Activated CD4-positive, alpha-beta T cell treated with anti-CD3 and anti-CD28 coated beads, Interleukin-2, amount 50 U/mL, for 1 hour (primary cell): ENCODE results near the gene EVI5.
"Not testable (repeated sequence)": the region's sequence is repeated elsewhere in the genome, so short reads cannot be mapped to it uniquely, and the experiment has no call there.

Experiments
- DNase-seq: peaks from one replicate; pipeline ENCODE4 v3.0.0-alpha.2; 2020

EVI5 gene

GRCh38 chr1:92747735-92748134 lies 37.2 kb downstream of the EVI5 start:
- no peak for DNase-seq

DNA sequence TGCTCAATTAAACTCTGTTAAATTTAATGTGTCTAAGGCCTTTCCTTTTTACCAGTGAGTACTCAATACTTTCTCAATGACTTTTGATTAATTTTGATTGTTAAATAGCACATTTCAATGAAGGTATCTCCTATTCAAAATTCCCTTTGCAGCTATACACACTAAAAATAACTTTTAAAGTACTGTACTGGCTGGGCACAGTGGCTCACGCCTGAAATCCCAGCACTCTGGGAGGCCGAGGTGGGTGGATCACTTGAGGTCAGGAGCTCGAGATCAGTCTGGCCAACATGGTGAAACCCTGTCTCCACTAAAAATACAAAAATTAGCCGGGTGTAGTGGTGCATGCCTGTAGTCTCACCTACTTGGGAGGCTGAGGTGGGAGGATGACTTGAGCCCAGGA lies 38.7 kb downstream of the EVI5 start:
- DNase-seq: not testable (repeated sequence)

- no peak for DNase-seq
These were observed 41.7 kb downstream of the EVI5 start for GRCh38 chr1:92743221-92743620.

GRCh38 chr1:92739669-92740524 lies 45.0 kb downstream of the EVI5 start:
- DNase-seq: no peak

GRCh38 chr1:92736395-92736794 lies 48.5 kb downstream of the EVI5 start:
- DNase-seq: no peak

DNA sequence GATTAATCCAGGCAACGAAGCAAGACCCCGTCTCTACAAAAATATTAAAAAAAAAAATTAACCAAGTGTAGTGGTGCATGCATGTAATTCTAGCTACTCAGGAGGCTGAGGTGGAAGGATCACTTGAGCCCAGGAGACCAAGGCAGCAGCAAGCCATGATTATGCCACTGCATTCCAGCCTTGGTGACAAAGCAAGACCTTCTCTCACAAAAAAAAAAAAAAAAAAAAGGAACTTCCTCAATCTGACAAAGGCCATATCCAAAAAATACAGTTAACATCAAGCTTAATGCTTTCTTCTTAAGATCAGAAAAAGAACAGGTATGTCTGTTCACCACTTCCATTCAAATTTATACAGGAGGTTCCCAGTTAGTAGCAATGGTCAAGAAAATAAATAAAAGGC lies 54.4 kb downstream of the EVI5 start:
- no peak for DNase-seq

GRCh38 chr1:92728697-92729096 lies 56.2 kb downstream of the EVI5 start:
- DNase-seq: no peak

DNA sequence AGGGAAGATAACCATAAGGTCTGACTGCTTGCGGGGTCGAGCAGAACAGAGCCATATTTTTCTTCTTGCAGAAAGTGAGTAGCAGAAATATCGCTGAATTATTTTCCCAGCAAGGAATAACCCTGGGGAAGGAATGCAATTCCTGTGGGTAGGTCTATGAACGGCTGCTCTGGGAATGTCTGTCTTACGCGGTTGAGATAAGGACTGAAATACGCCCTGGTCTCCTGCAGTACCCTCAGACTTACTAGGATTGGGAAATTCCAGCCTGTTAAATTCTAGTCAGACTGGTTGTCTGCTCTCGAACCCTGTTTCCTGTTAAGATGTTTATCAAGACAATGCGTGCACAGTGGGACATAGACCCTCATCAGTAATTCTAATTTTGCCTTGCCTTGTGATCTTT lies 61.2 kb downstream of the EVI5 start:
- not testable (repeated sequence) for DNase-seq

DNA sequence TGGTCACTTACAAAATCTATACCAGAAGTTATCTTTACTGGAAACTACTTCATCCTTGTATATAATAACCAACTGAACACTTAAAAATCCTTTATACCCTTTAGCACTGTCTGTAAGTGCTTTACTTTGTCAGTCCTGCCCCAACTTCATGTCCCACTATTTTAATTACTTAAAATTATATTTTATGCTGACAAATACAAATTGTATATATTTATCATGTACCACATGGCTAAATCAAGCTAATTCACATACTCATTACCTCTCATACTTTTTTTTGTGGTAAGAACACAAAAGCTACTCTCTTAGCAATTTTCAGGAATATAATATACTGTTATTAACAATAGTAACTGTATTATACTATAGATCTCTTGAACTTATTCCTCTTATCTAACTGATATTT lies 63.0 kb downstream of the EVI5 start:
- no peak for DNase-seq

GRCh38 chr1:92721157-92721556 lies 63.8 kb downstream of the EVI5 start:
- DNase-seq: not testable (repeated sequence)

GRCh38 chr1:92715476-92715951 lies 69.4 kb downstream of the EVI5 start:
- not testable (repeated sequence) for DNase-seq

GRCh38 chr1:92713939-92714338 lies 71.0 kb downstream of the EVI5 start:
- DNase-seq: no peak

DNA sequence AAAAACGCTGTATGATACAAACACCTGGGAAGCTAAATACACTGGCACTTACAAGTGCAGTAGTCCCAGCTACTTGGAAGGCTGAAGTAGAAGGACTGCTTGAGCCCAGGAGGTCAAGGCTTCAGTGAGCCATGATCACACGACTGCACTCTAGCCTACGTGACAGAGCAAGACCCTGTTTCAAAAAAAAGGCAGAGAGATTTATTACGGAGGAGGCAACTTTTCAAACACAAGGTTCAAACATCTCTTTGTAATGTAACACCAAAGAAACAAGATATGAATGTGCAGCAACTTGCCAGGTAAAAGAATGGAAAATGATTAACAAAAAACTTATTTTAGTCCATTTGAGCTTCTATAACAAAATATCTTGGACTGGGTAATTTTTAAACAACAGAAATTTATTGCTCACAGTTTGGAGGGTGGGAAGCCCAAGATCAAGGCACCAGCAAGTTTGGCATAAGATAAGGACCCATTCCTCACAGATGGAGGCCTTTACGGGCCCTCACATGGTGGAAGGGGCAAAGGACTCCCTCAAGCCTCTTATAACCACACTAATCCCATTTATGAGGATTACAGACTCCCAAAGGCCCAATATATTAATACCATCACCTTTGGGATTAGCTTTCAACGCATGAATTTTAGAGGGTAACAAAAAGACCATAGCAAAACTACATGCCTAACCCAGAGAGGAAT lies 73.3 kb downstream of the EVI5 start:
- no peak for DNase-seq

DNA sequence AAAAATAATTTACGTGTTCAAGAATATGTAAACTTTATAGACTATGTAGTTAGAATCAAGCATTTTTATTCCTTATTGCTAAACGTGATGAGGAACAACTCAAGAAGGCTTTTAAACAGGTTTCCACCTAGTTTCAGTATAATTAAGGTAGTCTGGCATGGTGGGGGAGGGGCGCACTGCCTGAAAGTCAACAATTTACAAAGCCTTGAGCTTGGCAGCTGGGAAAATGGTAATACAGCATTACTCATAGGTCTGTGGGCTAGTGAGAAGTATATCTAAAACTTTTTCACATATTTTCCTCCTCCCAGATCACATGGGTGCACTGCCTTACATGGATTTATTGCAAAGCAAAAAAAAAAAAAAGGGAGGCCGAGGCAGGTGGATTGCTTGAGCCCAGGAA lies 75.2 kb downstream of the EVI5 start:
- no peak for DNase-seq

GRCh38 chr1:92708368-92708950 lies 76.4 kb downstream of the EVI5 start:
- DNase-seq: no peak

DNA sequence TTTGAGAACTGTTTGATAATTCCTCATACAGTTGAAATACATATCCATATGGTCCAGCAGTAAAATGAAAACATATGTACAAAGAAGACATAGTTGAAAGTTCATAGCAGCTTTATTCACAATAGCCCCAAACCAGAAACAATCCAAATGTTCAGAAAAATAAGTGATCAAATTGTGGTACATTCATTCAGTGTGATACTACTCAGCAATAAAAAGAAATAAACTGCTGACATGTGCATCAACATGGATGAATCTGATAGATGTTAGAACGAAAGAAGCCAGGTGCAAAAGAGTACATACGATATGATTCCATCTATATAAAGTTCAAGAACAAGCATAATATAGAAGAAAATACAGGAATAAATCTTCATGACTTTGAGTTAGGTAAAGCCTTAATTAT lies 77.2 kb downstream of the EVI5 start:
- no peak for DNase-seq

GRCh38 chr1:92707292-92707691 lies 77.6 kb downstream of the EVI5 start:
- DNase-seq: no peak

DNA sequence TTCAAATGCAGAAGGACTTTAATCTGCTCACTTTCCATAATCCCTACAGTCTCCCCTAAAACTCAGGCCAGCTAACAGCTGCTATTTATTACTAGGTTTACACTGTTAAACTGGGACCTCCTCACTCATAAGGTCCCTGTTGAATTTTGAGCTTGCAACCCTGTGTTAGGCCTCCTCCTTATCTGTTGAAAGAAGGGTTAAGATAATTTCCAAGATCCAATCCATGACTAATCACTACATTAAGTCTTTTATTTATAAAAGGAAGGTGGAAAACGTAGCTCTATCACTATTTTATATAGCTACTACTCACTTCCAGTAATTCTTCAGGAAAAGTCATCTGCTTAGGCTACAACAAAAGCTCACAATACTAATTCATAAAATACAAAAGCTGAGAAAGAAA lies 79.5 kb downstream of the EVI5 start:
- DNase-seq: no peak

- no peak for DNase-seq
These were observed 83.8 kb downstream of the EVI5 start for GRCh38 chr1:92701147-92701546.

- DNase-seq: no peak
These were observed 86.0 kb downstream of the EVI5 start for GRCh38 chr1:92698932-92699331.

DNA sequence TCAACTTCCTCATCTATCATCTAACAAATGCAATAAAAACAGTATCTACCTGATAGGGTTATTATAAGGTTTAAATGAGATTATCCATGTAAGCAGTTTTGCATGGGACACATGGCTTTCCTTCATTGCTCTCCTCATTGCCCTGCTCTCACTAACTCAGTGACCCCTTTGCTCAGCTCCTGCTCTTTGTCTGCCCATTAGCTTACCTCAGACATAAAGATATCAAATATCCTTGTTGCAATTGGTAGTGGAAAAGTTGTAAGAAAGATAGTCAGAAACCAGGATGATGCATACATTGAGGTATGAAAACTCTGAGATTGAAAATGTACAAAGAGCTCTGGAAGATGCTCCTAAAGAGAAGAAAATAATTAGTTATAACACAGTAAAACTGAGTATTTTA lies 89.8 kb downstream of the EVI5 start:
- DNase-seq: no peak

- DNase-seq: no peak
These were observed 93.0 kb downstream of the EVI5 start for GRCh38 chr1:92691925-92692324.

- DNase-seq: no peak
These were observed 94.5 kb downstream of the EVI5 start for GRCh38 chr1:92690212-92690906.
